ENCODE data around the gene LRMDA.

- TF ChIP-seq CEBPB (IDR thresholded peaks at IDR 0.05): no peak
- TF ChIP-seq REST (IDR thresholded peaks at IDR 0.05; ENCODE audit: low read depth): no peak
- no peak for TF ChIP-seq FOXM1 (IDR thresholded peaks at IDR 0.05; ENCODE audit: borderline replicate concordance, low read depth)
- no peak for TF ChIP-seq RAD21 (IDR thresholded peaks at IDR 0.05; ENCODE audit: low read depth)
- no peak for TF ChIP-seq CREB1 (IDR thresholded peaks at IDR 0.05; ENCODE audit: low read depth)
- no peak for TF ChIP-seq EP300 (IDR thresholded peaks at IDR 0.05; ENCODE audit: borderline replicate concordance)
- TF ChIP-seq EGR1 (IDR thresholded peaks at IDR 0.05): no peak
- TF ChIP-seq MAX (IDR thresholded peaks at IDR 0.05): no peak
- TF ChIP-seq YY1 (IDR thresholded peaks at IDR 0.05; ENCODE audit: low read depth): no peak
- TF ChIP-seq TEAD4 (IDR thresholded peaks at IDR 0.05): no peak
- TF ChIP-seq USF1 (IDR thresholded peaks at IDR 0.05): no peak
- no peak for TF ChIP-seq ZBTB7A (IDR thresholded peaks at IDR 0.05; ENCODE audit: low read depth)
- no peak for TF ChIP-seq NFIC (IDR thresholded peaks at IDR 0.05)
These were observed 879.2 kb downstream of the LRMDA start for GRCh38 chr10:76310588-76311080.

All from Ishikawa (cell line).